Ovary (tissue), 9 donors: ENCODE data around the gene CHIA. TPM values are rescaled to one million over a fixed set of nuclear protein-coding genes. Genes with fewer than 3 reads are reported as not detected.
"Not testable (repeated sequence)": the region's sequence is repeated elsewhere in the genome, so short reads cannot be mapped to it uniquely, and the experiment has no call there.

Experiments
- DNase-seq, 5 donors: peaks; one replicate each; pipeline ENCODE4 v3.0.0-alpha.2; 2019 to 2020
- H3K27ac ChIP-seq, 2 donors: fragments of 200-600 bp; one replicate each; pipeline versions ENCODE4 v1.5.1 to v1.8.0; 2019 to 2022
- H3K27me3 ChIP-seq: fragments of 200-600 bp; one replicate; pipeline ENCODE4 v1.8.0; 2022
- H3K36me3 ChIP-seq: fragments of 200-600 bp; sonication (generic); one replicate; pipeline ENCODE4 v1.5.1; 2019
- H3K4me1 ChIP-seq: one replicate; pipeline ENCODE4 v1.8.1; 2013; ENCODE audit warnings: mild to moderate bottlenecking, moderate library complexity; ENCODE audit not compliant: insufficient read depth
- H3K4me3 ChIP-seq: fragments of 200-600 bp; sonication (generic); one replicate; pipeline ENCODE4 v1.5.1; 2017
- H3K9me3 ChIP-seq, 2 donors: fragments of 200-600 bp in 1 of 2; sonication (generic) in 1 of 2; one replicate each; pipeline versions ENCODE4 v1.5.1 to v1.8.1; 2013 to 2019; ENCODE audit warnings: mild to moderate bottlenecking in 1 of 2, moderate library complexity in 1 of 2
- EP300 ChIP-seq: sonication (generic); formaldehyde crosslinking; IDR thresholded peaks from one replicate; pipeline ENCODE4 v1.6.1; 2017; ENCODE audit warnings: antibody characterized with exemption
- POLR2A ChIP-seq: fragments of 450-650 bp; IDR thresholded peaks from one replicate; pipeline ENCODE4 v1.6.1; 2017; ENCODE audit warnings: antibody characterized with exemption, mild to moderate bottlenecking, moderate library complexity
- WGBS, 3 donors: extraction: QIAGEN DNeasy Blood & Tissue Kit in 1 of 3; methylation state at CpG; one replicate each; pipeline versions ENCODE4 v1.1.5 to v1.1.7; 2013 to 2017; 5-methylcytosine and 5-hydroxymethylcytosine counted together
- intact Hi-C, 4 donors: fragments of 100-400 bp; cut with DNase I; formaldehyde crosslinking; loops; one replicate each; pipeline versions ENCODE4 v1.11.0 to v1.15.1; 2022 to 2023
- polyA plus RNA-seq, 2 donors: library from polyadenylated mRNA; stranded (reverse); fragments of 200-250 nt in 1 of 2; fragments of 350-450 nt in 1 of 2; fragmentation: Illumina TruSeq in 1 of 2; extraction: RNeasy Lipid Tissue Mini Kit (QIAGEN cat#74804) in 1 of 2; gene quantifications; one replicate each; pipeline ENCODE4 v1.2.3, GENCODE V29; 2013 to 2014
- total RNA-seq, 7 donors: library from RNA; depleted of rRNA in 2 of 7; stranded (reverse); fragments of >200 nt in 2 of 7; fragmentation: NEBNext Ultra II Directional in 3 of 7; extraction: Animal tissue kit (Norgen Biotek cat#: 25700) in 3 of 7; gene quantifications; one replicate each; pipeline versions ENCODE4 v1.1.0 to v1.2.4, GENCODE V29; 2016 to 2023
- TF ChIP-seq, protein P1 (sequence below), 3 donors: fragments of 450-650 bp in 2 of 3; fragments of 200-600 bp in 1 of 3; IDR thresholded peaks; one replicate each; pipeline versions ENCODE4 v1.5.1 to v1.8.0; 2016 to 2022; ENCODE audit warnings: antibody characterized with exemption in 3 of 3, mild to moderate bottlenecking in 1 of 3
- donor health status: DM: no; HTN: no; CAD: no; lungs with moderate emphysema.
- donor health status: DM: no; HTN: no; CAD: no.
- donor health status: Bipolar disorder and iron deficiency.
- donor health status: DM: yes; HTN: yes; CAD: no.
- donor health status: DM: no; HTN: no; CAD: no.
- donor health status: DM: yes; HTN: yes; CAD: no.

Gene CHIA
- total and polyA plus RNA-seq, 9 donors, result 0.18 TPM; not detected in 8

DNA sequence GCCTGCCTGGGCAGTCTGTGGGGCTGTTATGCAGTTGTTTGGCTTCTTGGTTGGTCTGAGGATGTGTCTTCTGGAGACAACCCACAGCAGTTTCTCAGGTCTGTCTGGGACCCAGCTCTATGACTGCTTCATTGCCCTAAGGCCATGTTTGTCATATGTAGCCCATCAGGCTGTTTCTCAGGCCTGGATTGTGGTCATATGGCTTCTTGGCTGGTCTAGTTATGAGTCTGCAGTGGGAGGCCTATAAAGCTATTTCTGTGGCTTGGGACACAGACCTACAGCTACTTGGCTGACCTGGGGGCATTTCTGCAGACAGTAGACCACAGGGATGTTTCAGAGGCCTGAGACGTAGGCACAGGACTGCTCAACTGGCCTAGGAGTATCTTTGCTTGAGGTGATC lies 41.5 kb downstream of the CHIA start:
- TF ChIP-seq EP300 (no peak), POLR2A (no peak)
- TF ChIP-seq, protein P1, sequence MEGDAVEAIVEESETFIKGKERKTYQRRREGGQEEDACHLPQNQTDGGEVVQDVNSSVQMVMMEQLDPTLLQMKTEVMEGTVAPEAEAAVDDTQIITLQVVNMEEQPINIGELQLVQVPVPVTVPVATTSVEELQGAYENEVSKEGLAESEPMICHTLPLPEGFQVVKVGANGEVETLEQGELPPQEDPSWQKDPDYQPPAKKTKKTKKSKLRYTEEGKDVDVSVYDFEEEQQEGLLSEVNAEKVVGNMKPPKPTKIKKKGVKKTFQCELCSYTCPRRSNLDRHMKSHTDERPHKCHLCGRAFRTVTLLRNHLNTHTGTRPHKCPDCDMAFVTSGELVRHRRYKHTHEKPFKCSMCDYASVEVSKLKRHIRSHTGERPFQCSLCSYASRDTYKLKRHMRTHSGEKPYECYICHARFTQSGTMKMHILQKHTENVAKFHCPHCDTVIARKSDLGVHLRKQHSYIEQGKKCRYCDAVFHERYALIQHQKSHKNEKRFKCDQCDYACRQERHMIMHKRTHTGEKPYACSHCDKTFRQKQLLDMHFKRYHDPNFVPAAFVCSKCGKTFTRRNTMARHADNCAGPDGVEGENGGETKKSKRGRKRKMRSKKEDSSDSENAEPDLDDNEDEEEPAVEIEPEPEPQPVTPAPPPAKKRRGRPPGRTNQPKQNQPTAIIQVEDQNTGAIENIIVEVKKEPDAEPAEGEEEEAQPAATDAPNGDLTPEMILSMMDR (IDR thresholded peaks at IDR 0.05), result no peak
- Histone ChIP-seq H3K27ac (no peak overlapping the region), H3K27me3 (no peaks in the 10 kb centered on the region), H3K4me1 (no peaks in the 10 kb centered on the region), H3K4me3 (no peak overlapping the region), H3K36me3 (no peaks in the 10 kb centered on the region), H3K9me3 (no peaks in the 10 kb centered on the region)
- DNase-seq, result no peak
- 77 to 83% (median 78%) methylated on average over 1 of the region's 1 CpG for WGBS, 3 donors
- intact Hi-C loops, result no loop called here

GRCh38 chr1:111334169-111334568 lies 43.5 kb downstream of the CHIA start:
- H3K4me3 ChIP-seq, result no peak overlapping the region

DNA sequence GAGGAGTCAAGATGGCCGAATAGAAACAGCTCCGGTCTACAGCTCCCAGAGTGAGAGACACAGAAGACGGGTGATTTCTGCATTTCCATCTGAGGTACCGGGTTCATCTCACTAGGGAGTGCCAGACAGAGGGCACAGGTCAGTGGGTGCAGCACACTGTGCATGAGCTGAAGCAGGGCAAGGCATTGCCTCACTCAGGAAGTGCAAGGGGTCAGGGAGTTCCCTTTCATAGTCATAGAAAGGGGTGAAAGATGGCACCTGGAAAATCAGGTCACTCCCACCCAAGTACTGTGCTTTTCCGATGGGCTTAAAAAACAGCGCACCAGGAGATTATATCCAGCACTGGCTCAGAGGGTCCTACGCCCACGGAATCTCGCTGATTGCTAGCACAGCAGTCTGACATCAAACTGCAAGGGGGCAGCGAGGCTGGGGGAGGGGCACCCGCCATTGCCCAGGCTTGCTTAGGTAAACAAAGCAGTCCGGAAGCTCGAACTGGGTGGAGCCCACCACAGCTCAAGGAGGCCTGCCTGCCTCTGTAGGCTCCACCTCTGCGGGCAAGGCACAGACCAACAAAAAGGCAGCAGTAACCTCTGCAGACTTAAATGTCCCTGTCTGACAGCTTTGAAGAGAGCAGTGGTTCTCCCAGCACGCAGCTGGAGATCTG lies 44.7 kb downstream of the CHIA start:
- H3K4me1 ChIP-seq, H3K9me3 ChIP-seq, H3K27ac ChIP-seq, intact Hi-C loops, H3K27me3 ChIP-seq, H3K4me3 ChIP-seq, H3K36me3 ChIP-seq, DNase-seq: not testable (repeated sequence)
- WGBS, 3 donors, result 80 to 85% (median 85%) methylated on average over 14 to 15 of the region's 15 CpGs

More at GRCh38 chr1:111334169-111334568, 43.5 kb downstream of the CHIA start:
- TF ChIP-seq POLR2A, result no peak
- TF ChIP-seq EP300, result no peak
- TF ChIP-seq, protein P1 (IDR thresholded peaks at IDR 0.05), result no peak
- no peaks in the 10 kb centered on the region for H3K27me3 ChIP-seq
- no peaks in the 10 kb centered on the region for H3K36me3 ChIP-seq
- no peaks in the 10 kb centered on the region for H3K9me3 ChIP-seq
- WGBS, 3 donors, result 51 to 55% (median 52%) methylated on average over 2 of the region's 2 CpGs
- H3K4me1 ChIP-seq, result no peaks in the 10 kb centered on the region
- intact Hi-C loops, result no loop called here
- no peak for DNase-seq
- H3K27ac ChIP-seq, result no peak overlapping the region

GRCh38 chr1:111338849-111339248 lies 48.2 kb downstream of the CHIA start:
- H3K4me1 ChIP-seq, H3K27ac ChIP-seq, intact Hi-C loops, H3K27me3 ChIP-seq, H3K36me3 ChIP-seq, H3K4me3 ChIP-seq, H3K9me3 ChIP-seq, DNase-seq: not testable (repeated sequence)
- 64 to 78% (median 71%) methylated on average over 2 of the region's 2 CpGs for WGBS, 3 donors

GRCh38 chr1:111346089-111346885 lies 55.6 kb downstream of the CHIA start:
- Histone ChIP-seq H3K27ac (no peak overlapping the region), H3K36me3 (no peaks in the 10 kb centered on the region), H3K4me3 (peak overlapping the region; percentile 56), H3K4me1 (peaks cover 6% of the 10 kb centered on the region), H3K9me3 (no peaks in the 10 kb centered on the region), H3K27me3 (no peaks in the 10 kb centered on the region)
- peak; percentile 83 to 89 (median 85) for DNase-seq
- 1 to 2% (median 2%) methylated on average over 43 to 45 of the region's 45 CpGs for WGBS, 3 donors
- TF ChIP-seq POLR2A, result peak; percentile 19
- TF ChIP-seq, protein P1 (IDR thresholded peaks at IDR 0.05), result no peak
- intact Hi-C loops, result no loop called here
